Lower lobe of right lung (tissue), 2 donors: ENCODE data around the gene ZBTB46. TPM values are rescaled to one million over a fixed set of nuclear protein-coding genes. Genes with fewer than 3 reads are reported as not detected.

Experiments used
- ATAC-seq, 2 donors: fragments of 200-7000 bp; cut with Tn5 transposase; one replicate each; pipeline ENCODE4 v1.9.1; 2020 to 2022; ENCODE audit warnings: mild to moderate bottlenecking in 2 of 2, moderate library complexity in 2 of 2
- DNase-seq: peaks from one replicate; pipeline ENCODE4 v3.0.0-alpha.2; 2020
- H3K27ac ChIP-seq: fragments of 200-600 bp; one replicate; pipeline ENCODE4 v1.8.0; 2022
- H3K27me3 ChIP-seq: fragments of 200-600 bp; one replicate; pipeline ENCODE4 v1.8.0; 2022; ENCODE audit warnings: low read depth
- H3K36me3 ChIP-seq: fragments of 200-600 bp; one replicate; pipeline ENCODE4 v1.8.0; 2022; ENCODE audit warnings: mild to moderate bottlenecking
- H3K4me1 ChIP-seq: fragments of 200-600 bp; one replicate; pipeline ENCODE4 v1.8.0; 2022
- H3K4me3 ChIP-seq: fragments of 200-600 bp; one replicate; pipeline ENCODE4 v1.8.0; 2022; ENCODE audit warnings: mild to moderate bottlenecking
- H3K9me3 ChIP-seq: fragments of 200-600 bp; one replicate; pipeline ENCODE4 v1.8.0; 2022
- CTCF ChIP-seq: fragments of 200-600 bp; IDR thresholded peaks from one replicate; pipeline ENCODE4 v1.8.0; 2022; ENCODE audit warnings: antibody characterized with exemption, mild to moderate bottlenecking
- intact Hi-C: fragments of 100-400 bp; cut with DNase I; formaldehyde crosslinking; loops from one replicate; pipeline ENCODE4 v1.11.0; 2022
- total RNA-seq: library from RNA; stranded (reverse); fragmentation: NEBNext Ultra II Directional; extraction: Animal tissue kit (Norgen Biotek cat#: 25700); gene quantifications from one replicate; pipeline ENCODE4 v1.2.1, GENCODE V29; 2021
- donor health status: DM: no; HTN: yes; CAD: no; lungs with severe emphysema.

Gene ZBTB46
- total RNA-seq, 1 donor from 2014 or later = 9.9 TPM

GRCh38 chr20:63843778-63844177, 12.7 kb upstream of the ZBTB46 start:
- H3K27me3 ChIP-seq = peaks cover 33% of the 10 kb centered on the region
- intact Hi-C loops = no loop called here
- no peak for TF ChIP-seq CTCF
- no peaks in the 10 kb centered on the region for H3K9me3 ChIP-seq
- DNase-seq (no peak), ATAC-seq (no peak)
- H3K4me1 ChIP-seq = peaks cover 50% of the 10 kb centered on the region
- H3K36me3 ChIP-seq = no peaks in the 10 kb centered on the region
- peak overlapping the region; percentile 48 for H3K27ac ChIP-seq
- H3K4me3 ChIP-seq = no peak overlapping the region

GRCh38 chr20:63843222-63843621, 12.2 kb upstream of the ZBTB46 start:
- Histone ChIP-seq H3K4me1 (peaks cover 46% of the 10 kb centered on the region), H3K36me3 (no peaks in the 10 kb centered on the region), H3K4me3 (no peak overlapping the region), H3K27ac (no peak overlapping the region), H3K9me3 (no peaks in the 10 kb centered on the region), H3K27me3 (peaks cover 32% of the 10 kb centered on the region)
- intact Hi-C loops = no loop called here
- DNase-seq = no peak
- no peak for TF ChIP-seq CTCF
- ATAC-seq = no peak

GRCh38 chr20:63842258-63842657, 11.2 kb upstream of the ZBTB46 start:
- ATAC-seq (no peak), DNase-seq (no peak)
- Histone ChIP-seq H3K27me3 (peaks cover 26% of the 10 kb centered on the region), H3K4me1 (peaks cover 36% of the 10 kb centered on the region), H3K27ac (no peak overlapping the region), H3K9me3 (no peaks in the 10 kb centered on the region), H3K4me3 (no peak overlapping the region), H3K36me3 (no peaks in the 10 kb centered on the region)
- intact Hi-C loops = no loop called here
- TF ChIP-seq CTCF = no peak

GRCh38 chr20:63840405-63840828, 9.4 kb upstream of the ZBTB46 start:
- Histone ChIP-seq H3K27me3 (peaks cover 15% of the 10 kb centered on the region), H3K9me3 (no peaks in the 10 kb centered on the region), H3K4me1 (peaks cover 19% of the 10 kb centered on the region), H3K27ac (no peak overlapping the region), H3K36me3 (no peaks in the 10 kb centered on the region), H3K4me3 (no peak overlapping the region)
- no peak for TF ChIP-seq CTCF
- ATAC-seq = no peak
- intact Hi-C loops = no loop called here
- DNase-seq = no peak

- H3K4me3 ChIP-seq = no peak overlapping the region
- peaks cover 14% of the 10 kb centered on the region for H3K4me1 ChIP-seq
- intact Hi-C loops = no loop called here
- no peak for ATAC-seq
- H3K9me3 ChIP-seq = no peaks in the 10 kb centered on the region
- peaks cover 7% of the 10 kb centered on the region for H3K27me3 ChIP-seq
- no peaks in the 10 kb centered on the region for H3K36me3 ChIP-seq
- H3K27ac ChIP-seq = no peak overlapping the region
- DNase-seq = no peak
- no peak for TF ChIP-seq CTCF
Observed at GRCh38 chr20:63839620-63840019, 8.6 kb upstream of the ZBTB46 start.

GRCh38 chr20:63837479-63837878, 6.4 kb upstream of the ZBTB46 start:
- Histone ChIP-seq H3K36me3 (no peaks in the 10 kb centered on the region), H3K4me3 (no peak overlapping the region), H3K27ac (no peak overlapping the region), H3K9me3 (no peaks in the 10 kb centered on the region), H3K4me1 (peaks cover 23% of the 10 kb centered on the region), H3K27me3 (no peaks in the 10 kb centered on the region)
- no peak for TF ChIP-seq CTCF
- no peak for ATAC-seq
- intact Hi-C loops = no loop called here
- DNase-seq = no peak
